Suprapubic skin (tissue), 3 donors: ENCODE measurements around the gene PLA2G4B.

ENCODE experiments used
- CTCF ChIP-seq, 2 donors: fragments of 200-600 bp in 1 of 2; fragments of 450-650 bp in 1 of 2; sonication (generic) in 1 of 2; IDR thresholded peaks; one replicate each; pipeline ENCODE4 v1.5.1; 2016 to 2019; ENCODE audit warnings: antibody characterized with exemption in 2 of 2, mild to moderate bottlenecking in 1 of 2, moderate library complexity in 1 of 2
- POLR2A ChIP-seq, 2 donors: fragments of 450-650 bp; IDR thresholded peaks; one replicate each; pipeline ENCODE4 v1.6.1; 2017; ENCODE audit warnings: antibody characterized with exemption in 2 of 2, mild to moderate bottlenecking in 2 of 2, moderate library complexity in 2 of 2

- TF ChIP-seq CTCF (IDR thresholded peaks at IDR 0.05), result no peak
- TF ChIP-seq POLR2A (IDR thresholded peaks at IDR 0.05), result no peak
Measured at GRCh38 chr15:41836713-41837454, 1.8 kb upstream of the PLA2G4B start.
